Skeletal muscle satellite cell (primary cell): ENCODE measurements around the gene CILP.

ENCODE experiments used
- H3K27me3 ChIP-seq: 2 replicates; pipeline ENCODE4 v1.7.0; 2013; ENCODE audit warnings: low read length; ENCODE audit not compliant: control insufficient read depth, insufficient read depth
- H3K36me3 ChIP-seq: 2 replicates; pipeline ENCODE4 v1.7.0; 2013; ENCODE audit warnings: mild to moderate bottlenecking, control low read depth, low read length; ENCODE audit not compliant: insufficient read depth
- H3K4me1 ChIP-seq: 2 replicates; pipeline ENCODE4 v1.7.0; 2013; ENCODE audit warnings: low read length; ENCODE audit not compliant: control insufficient read depth, insufficient read depth
- H3K4me2 ChIP-seq: 2 replicates; pipeline ENCODE4 v1.7.0; 2013; ENCODE audit warnings: mild to moderate bottlenecking, low read length
- H3K4me3 ChIP-seq: 2 replicates; pipeline ENCODE4 v1.7.0; 2013; ENCODE audit warnings: low read length
- H3K9ac ChIP-seq: 2 replicates; pipeline ENCODE4 v1.7.0; 2013; ENCODE audit warnings: mild to moderate bottlenecking, low read depth, low read length, moderate library complexity
- H3K9me3 ChIP-seq: replicated peaks from 2 replicates; pipeline ENCODE4 v1.7.0; 2013; ENCODE audit warnings: mild to moderate bottlenecking, control low read depth, low read length

The CILP gene

GRCh38 chr15:65206750-65207149 is 4.5 kb downstream of the CILP start:
- peaks cover 29% of the 10 kb centered on the region for H3K27me3 ChIP-seq
- H3K4me3 ChIP-seq = no peak overlapping the region
- peaks cover 6% of the 10 kb centered on the region for H3K4me1 ChIP-seq
- H3K9me3 ChIP-seq = no peaks in the 10 kb centered on the region
- no peaks in the 10 kb centered on the region for H3K36me3 ChIP-seq
- H3K4me2 ChIP-seq = no peak overlapping the region
- no peak overlapping the region for H3K9ac ChIP-seq

GRCh38 chr15:65204931-65205660 is 6.2 kb downstream of the CILP start:
- no peak overlapping the region for H3K4me3 ChIP-seq
- no peaks in the 10 kb centered on the region for H3K9me3 ChIP-seq
- H3K9ac ChIP-seq = no peak overlapping the region
- no peaks in the 10 kb centered on the region for H3K36me3 ChIP-seq
- H3K4me2 ChIP-seq = no peak overlapping the region
- peaks cover 35% of the 10 kb centered on the region for H3K27me3 ChIP-seq
- no peaks in the 10 kb centered on the region for H3K4me1 ChIP-seq

GRCh38 chr15:65204236-65204930 is 6.9 kb downstream of the CILP start:
- no peaks in the 10 kb centered on the region for H3K4me1 ChIP-seq
- H3K9me3 ChIP-seq = no peaks in the 10 kb centered on the region
- H3K27me3 ChIP-seq = peaks cover 35% of the 10 kb centered on the region
- H3K4me3 ChIP-seq = no peak overlapping the region
- no peaks in the 10 kb centered on the region for H3K36me3 ChIP-seq
- no peak overlapping the region for H3K9ac ChIP-seq
- no peak overlapping the region for H3K4me2 ChIP-seq

- peaks cover 32% of the 10 kb centered on the region for H3K27me3 ChIP-seq
- H3K4me3 ChIP-seq = no peak overlapping the region
- no peaks in the 10 kb centered on the region for H3K36me3 ChIP-seq
- no peak overlapping the region for H3K9ac ChIP-seq
- H3K9me3 ChIP-seq = no peaks in the 10 kb centered on the region
- no peak overlapping the region for H3K4me2 ChIP-seq
- H3K4me1 ChIP-seq = no peaks in the 10 kb centered on the region
These were observed 9.4 kb downstream of the CILP start for GRCh38 chr15:65201918-65202317.

- Histone ChIP-seq H3K4me1 (no peaks in the 10 kb centered on the region), H3K4me2 (no peak overlapping the region), H3K36me3 (no peaks in the 10 kb centered on the region), H3K4me3 (no peak overlapping the region), H3K27me3 (peaks cover 42% of the 10 kb centered on the region), H3K9me3 (no peaks in the 10 kb centered on the region), H3K9ac (no peak overlapping the region)
These were observed 12.7 kb downstream of the CILP start for GRCh38 chr15:65198571-65198970.

- H3K4me3 ChIP-seq = no peak overlapping the region
- no peak overlapping the region for H3K9ac ChIP-seq
- H3K9me3 ChIP-seq = no peaks in the 10 kb centered on the region
- no peaks in the 10 kb centered on the region for H3K4me1 ChIP-seq
- peaks cover 39% of the 10 kb centered on the region for H3K27me3 ChIP-seq
- H3K36me3 ChIP-seq = no peaks in the 10 kb centered on the region
- no peak overlapping the region for H3K4me2 ChIP-seq
These were observed 14.0 kb downstream of the CILP start for GRCh38 chr15:65197337-65197645.

- no peak overlapping the region for H3K4me3 ChIP-seq
- H3K4me2 ChIP-seq = no peak overlapping the region
- no peaks in the 10 kb centered on the region for H3K4me1 ChIP-seq
- H3K27me3 ChIP-seq = peaks cover 35% of the 10 kb centered on the region
- H3K9ac ChIP-seq = no peak overlapping the region
- H3K36me3 ChIP-seq = no peaks in the 10 kb centered on the region
- H3K9me3 ChIP-seq = no peaks in the 10 kb centered on the region
These were observed 14.5 kb downstream of the CILP start for GRCh38 chr15:65196637-65197336.

- no peak overlapping the region for H3K9ac ChIP-seq
- H3K27me3 ChIP-seq = peaks cover 34% of the 10 kb centered on the region
- H3K4me2 ChIP-seq = no peak overlapping the region
- H3K9me3 ChIP-seq = no peaks in the 10 kb centered on the region
- no peaks in the 10 kb centered on the region for H3K36me3 ChIP-seq
- H3K4me1 ChIP-seq = no peaks in the 10 kb centered on the region
- no peak overlapping the region for H3K4me3 ChIP-seq
These were observed 15.7 kb downstream of the CILP start for GRCh38 chr15:65195548-65195923.

GRCh38 chr15:65194826-65195547 is 16.3 kb downstream of the CILP start:
- H3K36me3 ChIP-seq = no peaks in the 10 kb centered on the region
- H3K4me2 ChIP-seq = no peak overlapping the region

GRCh38 chr15:65192016-65192415 is 19.3 kb downstream of the CILP start:
- Histone ChIP-seq H3K27me3 (peaks cover 21% of the 10 kb centered on the region), H3K9me3 (no peaks in the 10 kb centered on the region), H3K4me1 (no peaks in the 10 kb centered on the region), H3K4me3 (no peak overlapping the region), H3K36me3 (no peaks in the 10 kb centered on the region), H3K4me2 (no peak overlapping the region), H3K9ac (no peak overlapping the region)

More at GRCh38 chr15:65194826-65195547, 16.3 kb downstream of the CILP start:
- Histone ChIP-seq H3K27me3 (peaks cover 29% of the 10 kb centered on the region), H3K9me3 (no peaks in the 10 kb centered on the region), H3K4me3 (no peak overlapping the region), H3K4me1 (no peaks in the 10 kb centered on the region), H3K9ac (no peak overlapping the region)

GRCh38 chr15:65189102-65189740 is 22.1 kb downstream of the CILP start:
- Histone ChIP-seq H3K9ac (no peak overlapping the region), H3K9me3 (no peaks in the 10 kb centered on the region), H3K4me1 (peaks cover 5% of the 10 kb centered on the region), H3K4me2 (no peak overlapping the region), H3K36me3 (no peaks in the 10 kb centered on the region), H3K27me3 (no peaks in the 10 kb centered on the region), H3K4me3 (no peak overlapping the region)
